Choroid plexus epithelial cell (primary cell): ENCODE results near the gene SIGLEC12.

ENCODE experiments used
- DNase-seq: peaks from one replicate; pipeline ENCODE4 v3.0.0-alpha.2; 2010; ENCODE audit warnings: low read depth
- H3K4me3 ChIP-seq: 2 replicates; pipeline ENCODE4 v1.5.1; 2011; ENCODE audit warnings: low read depth, mild to moderate bottlenecking, control low read depth, low read length, moderate library complexity
- TF ChIP-seq, protein P1 (sequence below): conservative IDR thresholded peaks from 2 replicates; pipeline ENCODE4 v1.5.1; 2011; ENCODE audit warnings: low read depth, mild to moderate bottlenecking, control low read depth, inconsistent platforms, low read length, moderate library complexity

SIGLEC12 gene

DNA sequence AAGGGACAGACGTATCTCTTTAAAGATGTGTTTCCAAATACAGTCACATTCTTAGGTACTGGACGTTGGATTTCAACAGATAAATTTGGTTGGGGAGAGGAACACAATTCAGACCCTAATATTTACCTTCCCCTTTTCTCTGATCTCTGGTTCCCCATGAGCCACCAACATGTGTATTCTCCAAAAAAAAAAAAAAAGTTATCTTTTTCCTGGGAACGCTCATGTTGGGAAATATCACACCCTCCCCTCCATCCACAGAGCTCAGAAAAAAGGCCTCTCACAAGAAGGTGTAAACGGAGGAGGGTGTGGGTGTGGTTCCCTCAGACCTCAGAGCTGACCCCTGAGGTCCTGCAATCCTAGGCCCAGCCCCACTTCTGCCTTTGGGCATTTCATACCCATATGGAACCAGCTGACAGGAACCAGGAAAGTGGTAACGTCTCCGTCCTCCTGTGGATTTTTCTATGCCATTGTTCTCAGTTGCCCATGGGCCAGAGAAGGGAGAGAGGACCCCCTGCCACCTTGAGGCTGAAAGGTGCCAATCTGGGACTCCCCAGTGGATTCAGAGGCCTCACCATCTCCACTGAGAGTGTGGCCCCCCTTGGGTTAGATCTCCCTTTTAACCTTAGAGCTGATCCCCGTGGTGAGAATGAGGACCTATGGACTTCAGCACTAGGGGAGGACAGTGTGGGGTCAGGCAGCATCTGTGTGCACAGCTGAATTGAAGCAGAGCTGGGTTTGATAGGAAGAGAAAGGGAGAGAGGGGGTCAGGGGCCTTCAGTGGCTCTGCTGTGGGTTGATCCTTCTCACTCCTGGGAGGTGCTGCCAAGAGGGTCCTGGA lies 8.4 kb upstream of the SIGLEC12 start:
- no peak overlapping the region for H3K4me3 ChIP-seq
- no peak for DNase-seq
- TF ChIP-seq, protein P1, sequence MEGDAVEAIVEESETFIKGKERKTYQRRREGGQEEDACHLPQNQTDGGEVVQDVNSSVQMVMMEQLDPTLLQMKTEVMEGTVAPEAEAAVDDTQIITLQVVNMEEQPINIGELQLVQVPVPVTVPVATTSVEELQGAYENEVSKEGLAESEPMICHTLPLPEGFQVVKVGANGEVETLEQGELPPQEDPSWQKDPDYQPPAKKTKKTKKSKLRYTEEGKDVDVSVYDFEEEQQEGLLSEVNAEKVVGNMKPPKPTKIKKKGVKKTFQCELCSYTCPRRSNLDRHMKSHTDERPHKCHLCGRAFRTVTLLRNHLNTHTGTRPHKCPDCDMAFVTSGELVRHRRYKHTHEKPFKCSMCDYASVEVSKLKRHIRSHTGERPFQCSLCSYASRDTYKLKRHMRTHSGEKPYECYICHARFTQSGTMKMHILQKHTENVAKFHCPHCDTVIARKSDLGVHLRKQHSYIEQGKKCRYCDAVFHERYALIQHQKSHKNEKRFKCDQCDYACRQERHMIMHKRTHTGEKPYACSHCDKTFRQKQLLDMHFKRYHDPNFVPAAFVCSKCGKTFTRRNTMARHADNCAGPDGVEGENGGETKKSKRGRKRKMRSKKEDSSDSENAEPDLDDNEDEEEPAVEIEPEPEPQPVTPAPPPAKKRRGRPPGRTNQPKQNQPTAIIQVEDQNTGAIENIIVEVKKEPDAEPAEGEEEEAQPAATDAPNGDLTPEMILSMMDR, result no peak

DNA sequence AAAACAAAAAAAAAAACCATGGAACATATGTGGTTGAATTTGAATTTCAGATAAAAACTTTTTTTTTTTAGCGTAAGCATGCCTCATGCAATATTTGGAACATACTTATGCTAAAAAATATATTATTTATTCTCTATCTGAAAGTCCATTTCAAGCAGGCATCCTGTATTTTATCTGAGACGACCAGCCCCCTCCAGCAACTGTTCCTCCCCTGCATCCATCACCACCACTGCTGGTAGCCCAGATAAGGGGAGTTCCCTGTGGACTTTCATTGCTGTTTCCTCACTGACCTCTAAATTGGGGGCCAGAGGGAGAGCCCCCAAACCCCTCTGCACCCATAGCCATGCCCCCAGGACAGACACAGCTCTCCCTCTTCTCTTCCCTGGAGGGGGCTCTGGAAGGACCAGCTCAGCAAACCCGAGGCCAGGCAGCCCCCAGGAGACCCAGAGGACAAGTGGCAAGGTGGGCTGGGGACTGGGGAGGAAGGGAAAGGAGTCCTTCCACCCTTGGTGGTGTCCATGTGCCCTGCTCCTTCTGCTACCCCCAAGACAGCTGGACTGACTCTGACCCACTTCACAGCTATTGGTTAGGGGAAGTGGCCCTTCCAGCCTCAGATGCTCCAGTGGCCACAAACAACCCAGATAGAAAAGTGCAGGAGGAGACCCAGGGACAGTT lies 6.6 kb upstream of the SIGLEC12 start:
- no peak for DNase-seq
- TF ChIP-seq, protein P1, result no peak
- no peak overlapping the region for H3K4me3 ChIP-seq

DNA sequence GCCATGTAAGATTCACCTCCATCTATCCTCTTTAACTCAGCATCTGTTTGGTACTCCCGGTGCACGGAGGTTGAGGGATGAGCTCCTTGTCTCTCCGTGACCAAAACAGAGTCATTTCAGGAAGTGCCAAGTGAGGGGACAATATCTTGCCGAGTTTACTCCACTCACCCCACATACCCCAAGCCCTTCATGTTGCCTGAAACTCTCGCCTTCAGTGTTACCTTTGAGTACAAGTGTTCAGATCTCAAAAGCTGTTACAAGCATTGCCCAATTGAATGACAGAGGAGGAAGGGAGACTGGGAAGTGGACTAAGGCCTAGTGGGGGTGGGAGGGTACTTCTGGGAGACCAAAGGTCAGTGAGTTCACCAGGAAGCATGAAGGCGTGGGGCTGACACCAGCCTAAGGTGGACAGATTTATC lies 6.0 kb upstream of the SIGLEC12 start:
- no peak overlapping the region for H3K4me3 ChIP-seq
- TF ChIP-seq, protein P1, result no peak
- DNase-seq, result no peak

DNA sequence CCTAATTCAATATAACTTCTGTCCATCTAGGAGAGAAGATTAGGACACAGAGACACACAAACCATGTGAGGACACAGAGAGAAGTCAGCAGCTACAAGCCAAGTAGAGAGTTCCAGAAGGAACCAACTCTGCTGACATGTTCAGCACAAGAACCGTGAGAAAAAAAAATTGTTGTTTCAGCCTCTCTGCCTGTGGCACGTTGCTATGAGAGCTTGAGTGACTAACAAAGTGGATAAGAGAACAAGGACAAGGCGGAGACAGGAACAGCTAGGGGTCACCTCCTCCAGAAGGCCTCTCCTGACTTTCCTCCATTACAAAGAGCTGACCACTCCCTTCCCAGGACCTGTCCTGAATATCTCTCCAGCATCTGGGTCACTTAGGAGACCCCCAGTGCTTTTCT lies 5.6 kb upstream of the SIGLEC12 start:
- TF ChIP-seq, protein P1, result no peak
- H3K4me3 ChIP-seq, result no peak overlapping the region
- DNase-seq, result no peak

DNA sequence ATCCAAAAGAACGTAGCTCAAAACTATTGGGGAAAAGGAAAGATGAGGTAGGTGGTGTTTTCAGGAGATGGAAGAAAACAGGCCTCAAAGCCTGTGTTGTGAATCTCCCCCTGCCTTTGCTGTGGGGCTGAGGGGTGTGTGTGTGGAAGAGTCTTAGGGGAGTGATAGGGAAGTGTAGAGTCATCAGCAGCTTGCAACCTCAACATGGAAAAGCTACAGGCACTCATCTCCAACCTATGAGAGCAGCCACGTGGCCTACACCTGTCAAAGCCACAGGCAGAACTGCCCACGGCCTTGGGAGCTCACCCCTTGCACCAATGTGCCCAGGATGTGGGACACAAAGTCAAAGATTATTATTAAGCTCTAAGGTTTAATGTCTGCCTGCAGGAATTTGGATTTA lies 4.3 kb upstream of the SIGLEC12 start:
- H3K4me3 ChIP-seq, result no peak overlapping the region
- DNase-seq, result no peak
- TF ChIP-seq, protein P1, result no peak

DNA sequence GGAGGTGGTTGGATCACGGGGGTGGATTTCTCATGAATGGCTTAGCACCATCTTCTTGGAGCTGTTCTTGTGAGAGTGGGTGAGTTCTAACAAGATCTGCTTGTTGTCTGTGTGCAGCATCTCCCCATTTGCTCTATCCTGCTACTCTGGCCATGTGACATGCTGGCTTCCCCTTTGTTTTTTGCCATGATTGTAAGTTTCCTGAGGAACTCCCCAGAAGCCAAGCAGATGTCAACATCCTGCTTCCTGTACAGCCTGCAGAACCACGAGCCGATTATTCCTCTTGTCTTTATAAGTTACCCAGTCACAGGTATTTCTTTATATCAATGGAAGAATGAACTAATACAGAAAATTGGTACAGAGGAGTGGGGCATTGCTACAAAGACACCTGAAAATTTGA lies 2.3 kb upstream of the SIGLEC12 start:
- DNase-seq, result no peak
- no peak overlapping the region for H3K4me3 ChIP-seq
- TF ChIP-seq, protein P1, result no peak
